ENCODE results near the gene VAMP5. TPM values are rescaled to one million over a fixed set of nuclear protein-coding genes. Genes with fewer than 3 reads are reported as not detected.

The VAMP5 gene
- total RNA-seq, 1 donor from 2014 or later: 132 TPM

GRCh38 chr2:85642725-85643124 is 58.5 kb downstream of the VAMP5 start:
- no peak for DNase-seq

Other genes with a start within 250 kb of the VAMP5 start
- gene RETSAT, start 229.9 kb upstream of the VAMP5 start, total RNA-seq: 64.2 and 76.2 TPM in 2 replicates
- gene ELMOD3, start 229.7 kb upstream of the VAMP5 start, total RNA-seq: 10.0 and 12.3 TPM in 2 replicates
- 46.1 and 56.3 TPM in 2 replicates for gene CAPG, start 174.1 kb upstream of the VAMP5 start, total RNA-seq
- gene SH2D6, start 165.7 kb upstream of the VAMP5 start, total RNA-seq: not detected in 2 replicates
- gene MAT2A, start 45.3 kb upstream of the VAMP5 start, total RNA-seq: 64.3 and 89.6 TPM in 2 replicates
- 57.3 and 58.7 TPM in 2 replicates for gene GGCX, start 22.9 kb upstream of the VAMP5 start, total RNA-seq
- 6.8 and 7.5 TPM in 2 replicates for gene VAMP8, start 6.8 kb upstream of the VAMP5 start, total RNA-seq
- 151 and 208 TPM in 2 replicates for gene RNF181, start 11.3 kb downstream of the VAMP5 start, total RNA-seq
- 9.4 and 12.9 TPM in 2 replicates for gene TMEM150A, start 18.3 kb downstream of the VAMP5 start, total RNA-seq
- gene C2orf68, start 27.6 kb downstream of the VAMP5 start, total RNA-seq: 16.9 and 24.7 TPM in 2 replicates
- 44.6 and 51.5 TPM in 2 replicates for gene USP39, start 31.8 kb downstream of the VAMP5 start, total RNA-seq
- not detected in 2 replicates for gene SFTPB, start 83.8 kb downstream of the VAMP5 start, total RNA-seq
- not detected in 2 replicates for gene GNLY, start 109.9 kb downstream of the VAMP5 start, total RNA-seq
- 42.3 and 58.4 TPM in 2 replicates for gene ATOH8, start 169.6 kb downstream of the VAMP5 start, total RNA-seq